Renal cortex interstitium (tissue), 11 donors: ENCODE measurements around the gene C4orf50. TPM values are rescaled to one million over a fixed set of nuclear protein-coding genes. Genes with fewer than 3 reads are reported as not detected.

Experiments used
- DNase-seq, 11 donors: peaks; one replicate each; pipeline ENCODE4 v3.0.0-alpha.2; 2013; ENCODE audit warnings: low read depth in 9 of 11, low spot score in 4 of 11; ENCODE audit errors: extremely low read depth in 1 of 11
- polyA plus RNA-seq, 3 donors: library from polyadenylated mRNA; unstranded; fragments of 120-200 nt; gene quantifications; one replicate each; pipeline ENCODE4 v1.2.1, GENCODE V29; 2013; ENCODE audit not compliant: insufficient read length in 3 of 3

C4orf50 gene
- polyA plus RNA-seq, 3 donors, result 0.03 TPM; not detected in 2

DNA sequence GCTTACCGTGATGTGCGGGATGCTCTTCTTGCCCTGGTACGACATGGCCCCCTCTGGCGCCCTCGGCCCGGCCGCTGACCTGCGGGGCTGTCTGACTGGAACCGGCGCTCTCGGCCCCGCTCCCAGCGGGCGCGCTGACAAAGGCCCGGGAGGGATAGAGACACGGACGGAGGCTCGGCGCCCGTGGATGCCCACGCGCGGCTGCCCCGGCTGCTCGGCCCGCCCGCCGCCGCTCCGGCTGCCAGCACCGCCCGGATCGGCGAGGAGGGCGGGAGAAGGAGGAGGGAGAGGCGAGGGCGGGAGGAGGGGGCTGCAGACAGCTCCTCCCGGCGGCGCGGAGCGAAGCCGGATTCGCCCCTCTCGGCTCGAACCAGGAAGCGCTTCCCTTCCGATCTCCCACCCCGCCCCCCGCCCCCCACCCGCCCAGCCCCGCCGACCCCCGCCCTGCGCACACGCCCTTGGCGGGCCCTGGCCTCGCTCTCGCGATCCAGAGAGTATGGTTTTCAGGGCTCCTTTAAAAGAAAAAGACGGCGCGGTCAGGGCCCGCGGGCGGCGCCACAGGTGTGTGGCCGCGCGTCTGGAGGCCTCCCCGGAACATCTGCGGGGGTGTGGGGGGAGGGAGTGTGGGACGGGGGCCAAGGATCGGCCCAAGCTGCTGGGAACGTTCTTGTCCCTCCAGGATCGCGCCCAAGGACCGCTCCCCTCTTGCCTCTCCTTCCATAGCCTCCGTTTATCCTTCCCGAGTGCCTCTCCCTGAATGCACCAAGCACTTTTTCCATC, 129.8 kb downstream of the C4orf50 start:
- no peak for DNase-seq

GRCh38 chr4:5887361-5888221, 130.6 kb downstream of the C4orf50 start:
- DNase-seq, result no peak

GRCh38 chr4:5887011-5887360, 131.2 kb downstream of the C4orf50 start:
- DNase-seq, result no peak

GRCh38 chr4:5885733-5886132, 132.5 kb downstream of the C4orf50 start:
- no peak for DNase-seq

GRCh38 chr4:5884796-5885195, 133.4 kb downstream of the C4orf50 start:
- DNase-seq, result no peak

GRCh38 chr4:5883916-5884315, 134.3 kb downstream of the C4orf50 start:
- DNase-seq, result no peak

DNA sequence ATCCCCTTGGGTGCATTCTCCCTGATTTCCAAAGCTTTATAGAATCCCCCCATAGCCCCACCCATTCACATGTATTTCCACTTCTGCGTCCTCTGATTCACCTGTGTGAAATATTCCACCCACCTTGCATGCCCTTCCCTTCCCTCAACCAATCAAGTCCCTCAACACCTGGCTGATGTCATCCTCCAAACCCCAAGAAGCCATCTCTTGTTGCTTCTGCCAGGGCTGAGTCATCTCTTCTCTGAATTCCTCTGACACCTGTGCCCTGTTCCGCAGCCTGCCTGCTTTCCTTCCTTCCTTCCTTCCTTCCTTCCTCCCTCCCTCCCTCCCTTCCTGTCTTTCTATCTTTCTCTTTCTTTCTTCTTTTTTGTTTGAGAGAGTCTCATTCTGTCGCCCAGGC, 135.3 kb downstream of the C4orf50 start:
- no peak for DNase-seq

GRCh38 chr4:5881340-5881739, 136.9 kb downstream of the C4orf50 start:
- no peak for DNase-seq

DNA sequence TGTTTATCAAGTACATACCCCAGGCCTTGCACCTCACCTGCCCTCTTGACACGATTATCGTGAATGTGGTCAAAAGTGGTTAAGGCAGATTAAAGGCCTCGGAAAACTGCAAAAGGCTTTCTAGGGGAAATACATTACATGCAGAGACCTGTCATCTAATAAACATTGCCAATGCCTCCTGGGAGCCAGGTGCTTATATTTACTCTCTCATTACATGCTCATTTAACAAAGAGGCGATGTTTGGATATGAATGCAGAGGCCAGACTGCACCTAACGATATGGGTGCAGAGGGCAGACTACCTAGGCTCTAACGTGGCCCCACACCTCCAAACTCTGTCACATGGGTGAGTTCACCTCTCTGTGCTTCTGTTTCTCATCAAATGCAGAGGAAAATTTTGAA, 139.9 kb downstream of the C4orf50 start:
- no peak for DNase-seq

- DNase-seq, result no peak
These were observed 140.8 kb downstream of the C4orf50 start for GRCh38 chr4:5877392-5877791.

DNA sequence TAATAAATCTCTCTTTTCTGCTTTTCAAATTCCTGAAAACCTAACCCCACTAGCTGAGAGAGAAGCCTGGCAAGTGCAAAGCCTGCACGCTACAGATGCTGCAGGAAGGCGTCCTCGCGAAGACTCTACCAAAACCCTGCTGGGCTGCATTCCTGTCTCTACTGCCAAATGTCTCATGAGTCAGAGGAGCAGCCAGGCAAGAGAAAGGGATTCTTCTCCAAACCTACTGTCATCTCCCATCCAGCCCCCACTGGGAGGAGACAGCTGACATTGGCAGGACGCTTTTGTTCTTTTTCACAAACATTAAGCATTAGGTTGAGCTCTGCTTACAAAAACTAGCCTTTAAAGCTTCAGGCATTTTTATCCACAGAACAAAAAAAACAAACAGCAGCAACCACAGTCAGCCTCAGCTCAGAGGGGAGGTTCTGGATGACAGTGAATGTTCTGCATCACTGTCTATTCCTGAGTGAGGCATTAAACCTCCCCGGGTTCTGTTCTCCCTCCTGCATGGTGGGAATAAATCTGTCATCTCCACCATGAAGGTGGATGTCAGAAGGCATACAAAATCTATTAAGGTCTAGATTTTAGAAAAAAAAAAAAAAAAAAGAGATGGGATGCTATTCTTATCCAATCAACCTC, 143.3 kb downstream of the C4orf50 start:
- DNase-seq, result no peak

DNA sequence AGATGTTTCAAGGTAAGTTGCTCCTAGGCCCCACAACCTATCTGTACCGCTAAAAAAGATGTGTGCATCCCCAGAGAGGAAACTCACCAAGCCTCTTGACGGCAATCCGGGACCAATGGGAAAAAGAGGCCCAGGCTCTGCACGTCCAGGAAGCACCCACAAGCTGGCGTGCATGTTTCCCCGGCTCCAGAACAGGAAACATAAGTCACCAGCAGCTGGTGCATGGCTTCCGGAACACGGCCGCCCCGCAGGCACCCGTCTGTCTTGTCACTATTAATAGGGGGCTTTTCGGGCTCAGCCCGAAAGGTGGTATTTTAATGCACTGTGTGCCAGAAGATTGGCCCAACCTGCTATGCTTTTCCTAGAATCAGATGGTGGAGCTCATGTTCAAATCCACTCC, 147.5 kb downstream of the C4orf50 start:
- DNase-seq, result no peak

GRCh38 chr4:5869966-5870619, 148.1 kb downstream of the C4orf50 start:
- no peak for DNase-seq

DNA sequence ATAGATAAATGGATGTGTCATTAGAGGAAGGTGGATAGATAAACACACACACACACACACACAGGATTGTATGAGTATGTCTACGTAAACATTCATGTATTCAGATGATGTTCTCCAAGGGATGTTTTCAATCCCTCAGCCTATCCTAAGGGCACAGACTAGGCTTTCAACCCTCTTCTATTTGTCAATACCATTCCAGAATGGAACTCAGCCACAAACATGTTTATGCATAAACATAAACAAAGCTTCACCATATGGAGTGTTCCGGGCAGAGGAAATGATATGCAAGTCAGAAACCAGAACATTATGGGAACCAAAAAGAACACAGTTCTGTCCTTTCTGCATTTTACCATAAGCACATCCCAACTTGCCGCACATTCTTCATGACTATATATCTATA, 150.4 kb downstream of the C4orf50 start:
- DNase-seq, result no peak

- DNase-seq, result no peak
These were observed 151.1 kb downstream of the C4orf50 start for GRCh38 chr4:5866841-5867813.

DNA sequence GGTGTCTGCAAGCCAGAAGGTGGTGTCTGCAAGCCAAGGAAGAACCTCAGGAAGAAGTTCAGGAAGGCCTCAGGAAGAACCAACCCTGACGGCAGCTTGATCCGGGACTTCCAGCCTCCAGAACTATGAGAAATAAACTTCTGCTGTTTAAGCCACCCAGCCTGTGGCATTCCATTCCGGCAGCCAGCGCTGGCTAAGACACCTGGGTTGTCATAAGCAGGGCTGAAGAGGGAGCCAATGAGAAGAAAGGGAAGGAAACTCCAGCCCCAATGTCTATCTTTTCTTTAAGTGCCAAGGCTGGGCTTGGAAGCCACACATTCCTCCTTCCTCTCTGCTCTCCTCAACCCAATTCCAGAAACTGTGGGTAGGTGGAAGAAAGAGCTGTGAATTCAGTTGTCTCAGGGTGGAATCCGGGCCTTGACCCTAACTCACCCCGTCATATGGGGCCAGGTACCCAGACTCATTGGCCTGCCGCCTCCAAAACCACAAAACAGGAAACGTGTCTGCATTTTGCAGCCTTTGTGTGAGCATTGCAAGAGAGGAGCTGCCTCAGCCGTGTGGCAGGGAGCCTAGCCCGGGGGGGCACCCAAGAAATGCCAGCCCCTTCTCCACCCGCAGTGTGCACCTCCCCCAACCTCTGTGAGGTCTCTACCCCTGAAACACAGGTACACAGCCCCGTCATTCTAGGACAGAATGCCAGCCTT, 152.2 kb downstream of the C4orf50 start:
- DNase-seq, result no peak

- DNase-seq, result no peak
These were observed 154.6 kb downstream of the C4orf50 start for GRCh38 chr4:5863461-5864113.
